NCI-H345 treated with DMSO at 0.1 percent for 48 hours (cell line): ENCODE data around the gene SEMA5A.
A peak's percentile ranks its signal among the peaks of the same experiment; 100 is the strongest.

Experiments
- DNase-seq: peaks from one replicate; lab custom pipeline; 2025; ENCODE audit not compliant: unreplicated experiment; lab: John Stamatoyannopoulos, UW

Gene SEMA5A

GRCh38 chr5:9545992-9546851 is at the start of gene SEMA5A:
SEMA5A (minus strand) TSS chr5:9546075; CDS start chr5:9379946, 166,129 bp downstream.
- DNase-seq = peak; percentile 21

GRCh38 chr5:9594913-9595312 is 49.0 kb upstream of the SEMA5A start:
- no peak for DNase-seq

GRCh38 chr5:9589049-9589835 is 43.4 kb upstream of the SEMA5A start:
- DNase-seq = no peak

- no peak for DNase-seq
These were observed 42.4 kb upstream of the SEMA5A start for GRCh38 chr5:9588254-9588653.

- DNase-seq = no peak
These were observed 41.3 kb upstream of the SEMA5A start for GRCh38 chr5:9587135-9587534.

GRCh38 chr5:9582406-9582805 is 36.5 kb upstream of the SEMA5A start:
- no peak for DNase-seq

- DNase-seq = no peak
These were observed 27.9 kb upstream of the SEMA5A start for GRCh38 chr5:9573796-9574195.

GRCh38 chr5:9572246-9572645 is 26.4 kb upstream of the SEMA5A start:
- no peak for DNase-seq

- DNase-seq = no peak
These were observed 25.0 kb upstream of the SEMA5A start for GRCh38 chr5:9570876-9571275.

GRCh38 chr5:9567039-9567438 is 21.2 kb upstream of the SEMA5A start:
- DNase-seq = no peak

GRCh38 chr5:9564752-9565151 is 18.9 kb upstream of the SEMA5A start:
- DNase-seq = no peak

GRCh38 chr5:9562141-9562540 is 16.3 kb upstream of the SEMA5A start:
- no peak for DNase-seq

GRCh38 chr5:9559965-9560364 is 14.1 kb upstream of the SEMA5A start:
- no peak for DNase-seq

- no peak for DNase-seq
These were observed 12.6 kb upstream of the SEMA5A start for GRCh38 chr5:9558319-9558965.

- DNase-seq = no peak
These were observed 11.8 kb upstream of the SEMA5A start for GRCh38 chr5:9557696-9558095.

GRCh38 chr5:9555961-9556360 is 10.1 kb upstream of the SEMA5A start:
- DNase-seq = no peak

GRCh38 chr5:9554122-9554521 is 8.2 kb upstream of the SEMA5A start:
- no peak for DNase-seq

- DNase-seq = no peak
These were observed 7.7 kb upstream of the SEMA5A start for GRCh38 chr5:9553561-9553960.

GRCh38 chr5:9551567-9552537 is 6.0 kb upstream of the SEMA5A start:
- DNase-seq = no peak

GRCh38 chr5:9549941-9550340 is 4.1 kb upstream of the SEMA5A start:
- DNase-seq = no peak
